OCI-LY7 (cell line): ENCODE data around the gene KLF15.

Experiments used
- EZH2phosphoT487 ChIP-seq: fragments of 200-600 bp; sonication (generic); IDR thresholded peaks from 2 replicates; pipeline ENCODE4 v1.6.1; 2018; ENCODE audit warnings: low read depth, borderline replicate concordance, mild to moderate bottlenecking, mixed run types, antibody characterized with exemption, low read length, moderate library complexity, mixed read lengths
- TF ChIP-seq, protein P1 (sequence below): fragments of 200-600 bp; sonication (generic); conservative IDR thresholded peaks from 2 replicates; pipeline ENCODE4 v1.5.1; 2014; ENCODE audit warnings: mild to moderate bottlenecking, antibody characterized with exemption, low read length, moderate library complexity, mixed read lengths

- TF ChIP-seq, protein P1, sequence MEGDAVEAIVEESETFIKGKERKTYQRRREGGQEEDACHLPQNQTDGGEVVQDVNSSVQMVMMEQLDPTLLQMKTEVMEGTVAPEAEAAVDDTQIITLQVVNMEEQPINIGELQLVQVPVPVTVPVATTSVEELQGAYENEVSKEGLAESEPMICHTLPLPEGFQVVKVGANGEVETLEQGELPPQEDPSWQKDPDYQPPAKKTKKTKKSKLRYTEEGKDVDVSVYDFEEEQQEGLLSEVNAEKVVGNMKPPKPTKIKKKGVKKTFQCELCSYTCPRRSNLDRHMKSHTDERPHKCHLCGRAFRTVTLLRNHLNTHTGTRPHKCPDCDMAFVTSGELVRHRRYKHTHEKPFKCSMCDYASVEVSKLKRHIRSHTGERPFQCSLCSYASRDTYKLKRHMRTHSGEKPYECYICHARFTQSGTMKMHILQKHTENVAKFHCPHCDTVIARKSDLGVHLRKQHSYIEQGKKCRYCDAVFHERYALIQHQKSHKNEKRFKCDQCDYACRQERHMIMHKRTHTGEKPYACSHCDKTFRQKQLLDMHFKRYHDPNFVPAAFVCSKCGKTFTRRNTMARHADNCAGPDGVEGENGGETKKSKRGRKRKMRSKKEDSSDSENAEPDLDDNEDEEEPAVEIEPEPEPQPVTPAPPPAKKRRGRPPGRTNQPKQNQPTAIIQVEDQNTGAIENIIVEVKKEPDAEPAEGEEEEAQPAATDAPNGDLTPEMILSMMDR = no peak
- TF ChIP-seq EZH2phosphoT487 = no peak
These were observed 10.7 kb downstream of the KLF15 start for GRCh38 chr3:126346466-126346865.
